K562 (cell line): ENCODE data around the gene PPIP5K2. TPM values are rescaled to one million over a fixed set of nuclear protein-coding genes. Genes with fewer than 3 reads are reported as not detected.

Source experiments
- ATAC-seq: fragments of 200-7000 bp; cut with Tn5 transposase; 3 replicates; pipeline ENCODE4 v1.9.1; 2020; ENCODE audit warnings: moderate library complexity
- BruUV-seq: library from RNA; stranded (reverse); fragments of 400-500 nt; replicated peaks from 2 replicates; lab custom pipeline; 2021; lab: Mats Ljungman, UMichigan
- CTCF ChIA-PET: fragments of 300-600 bp; formaldehyde crosslinking; extraction: SDS; loops from one replicate; lab custom pipeline; 2021; ENCODE audit warnings: low intra/inter-chr PET ratio; lab: Yijun Ruan, JAX
- POLR2A ChIA-PET: fragments of 300-600, 350-650 bp; sonication (Branson Sonifier 250); formaldehyde crosslinking; extraction: SDS; loops from one replicate; lab custom pipeline; 2021; ENCODE audit warnings: antibody characterized with exemption, inconsistent platforms; lab: Yijun Ruan, JAX
- DNase-seq, 4 experiments: peaks; one replicate each; pipeline versions ENCODE4 v3.0.0 to v3.0.0-alpha.2; 2011 to 2018; ENCODE audit warnings: low spot score in 3 of 4, mixed read lengths in 3 of 4; ENCODE audit errors: extremely low read depth in 1 of 4
- FAIRE-seq: peaks from 2 replicates; lab custom pipeline; 2011; peaks lifted over from hg19 to GRCh38; lab: Jason Lieb, UNC
- H2AFZ ChIP-seq: 2 replicates; pipeline ENCODE4 v1.6.0; 2011; ENCODE audit warnings: low read depth, low read length, control low read depth, inconsistent platforms
- H3K27ac ChIP-seq: fragments of 200-600 bp; 3 replicates; pipeline ENCODE4 v1.8.0; 2011; ENCODE audit warnings: low read depth, mild to moderate bottlenecking, control low read depth, inconsistent platforms, low read length, moderate library complexity, mixed read lengths; ENCODE audit errors: extremely low read depth
- H3K27me3 ChIP-seq, 2 experiments: fragments of 300-600 bp in 1 of 2; 2 replicates in 1 of 2; 3 replicates in 1 of 2; pipeline versions ENCODE4 v1.6.0 to v1.8.0; 2011; ENCODE audit warnings: inconsistent platforms in 2 of 2, low read length in 2 of 2, mild to moderate bottlenecking in 1 of 2, mixed read lengths in 1 of 2, moderate library complexity in 1 of 2; ENCODE audit not compliant: control insufficient read depth in 2 of 2, insufficient read depth in 2 of 2
- H3K36me3 ChIP-seq: fragments of 300-600 bp; 3 replicates; pipeline ENCODE4 v1.8.0; 2011; ENCODE audit warnings: mild to moderate bottlenecking, low read length, inconsistent platforms; ENCODE audit not compliant: control insufficient read depth, insufficient read depth
- H3K4me1 ChIP-seq, 2 experiments: fragments of 200-600 bp in 1 of 2; replicated peaks in 1 of 2; 2 replicates in 1 of 2; 3 replicates in 1 of 2; pipeline versions ENCODE4 v1.5.1 to v1.8.0; 2011; ENCODE audit warnings: inconsistent platforms in 2 of 2, low read length in 2 of 2, mild to moderate bottlenecking in 1 of 2, mixed read lengths in 1 of 2, moderate library complexity in 1 of 2; ENCODE audit not compliant: control insufficient read depth in 2 of 2, insufficient read depth in 2 of 2
- H3K4me2 ChIP-seq: 2 replicates; pipeline ENCODE4 v1.6.1; 2011; ENCODE audit warnings: low read length, control low read depth, inconsistent platforms, mixed read lengths; ENCODE audit not compliant: insufficient read depth
- H3K4me3 ChIP-seq: fragments of 200-600 bp; sonication (generic), shearing (Covaris generic); 2 replicates; pipeline ENCODE4 v1.5.1; 2016; ENCODE audit warnings: control low read depth, inconsistent platforms
- H3K79me2 ChIP-seq: fragments of 200-600 bp; 3 replicates; pipeline ENCODE4 v1.8.0; 2011; ENCODE audit warnings: low read length, inconsistent platforms; ENCODE audit not compliant: control insufficient read depth, insufficient read depth
- H3K9ac ChIP-seq, 2 experiments: 2 replicates each; pipeline versions ENCODE4 v1.6.0 to v1.6.1; 2011; ENCODE audit warnings: low read depth in 2 of 2, low read length in 2 of 2, control low read depth in 1 of 2, inconsistent platforms in 1 of 2, mild to moderate bottlenecking in 1 of 2, mixed read lengths in 1 of 2; ENCODE audit not compliant: insufficient read depth in 1 of 2
- H3K9me1 ChIP-seq: one replicate; pipeline ENCODE4 v1.6.0; 2011; ENCODE audit warnings: inconsistent platforms, mild to moderate bottlenecking, low read length, moderate library complexity; ENCODE audit not compliant: control insufficient read depth, insufficient read depth
- H3K9me3 ChIP-seq: replicated peaks from 2 replicates; pipeline ENCODE4 v1.5.1; 2011; ENCODE audit warnings: low read depth, low read length, inconsistent platforms; ENCODE audit not compliant: control insufficient read depth, insufficient read depth
- H4K20me1 ChIP-seq: replicated peaks from 2 replicates; pipeline ENCODE4 v1.6.1; 2011; ENCODE audit warnings: low read length, inconsistent platforms, mixed read lengths; ENCODE audit not compliant: control insufficient read depth, insufficient read depth
- ARID2 ChIP-seq: fragments of 450-650 bp; IDR thresholded peaks from 2 replicates; pipeline ENCODE4 v1.6.1; 2017; ENCODE audit warnings: antibody characterized with exemption, mild to moderate bottlenecking
- ATF7 ChIP-seq: fragments of 450-650 bp; IDR thresholded peaks from 2 replicates; pipeline ENCODE4 v1.7.1; 2014; ENCODE audit warnings: mild to moderate bottlenecking, moderate library complexity
- E2F6 ChIP-seq, 2 experiments: IDR thresholded peaks; 2 replicates each; pipeline ENCODE4 v1.6.1; 2011; ENCODE audit warnings: borderline replicate concordance in 1 of 2, control low read depth in 1 of 2, low read depth in 1 of 2, low read length in 1 of 2, mild to moderate bottlenecking in 1 of 2, mixed read lengths in 1 of 2, moderate library complexity in 1 of 2; ENCODE audit not compliant: insufficient read depth in 1 of 2, insufficient read length in 1 of 2, poor library complexity in 1 of 2, severe bottlenecking in 1 of 2; ENCODE audit errors: extremely low read depth in 1 of 2
- KHSRP ChIP-seq: fragments of 450-650 bp; IDR thresholded peaks from 2 replicates; pipeline ENCODE4 v1.6.1; 2017
- LARP7 ChIP-seq: fragments of 450-650 bp; IDR thresholded peaks from 2 replicates; pipeline ENCODE4 v1.6.1; 2016
- MAFG ChIP-seq: fragments of 450-650 bp; conservative IDR thresholded peaks from 2 replicates; pipeline ENCODE4 v1.6.1; 2016; ENCODE audit warnings: missing genetic modification characterization, missing compliant biosample characterization
- MED1 ChIP-seq: sonication (generic); formaldehyde crosslinking; IDR thresholded peaks from 2 replicates; pipeline ENCODE4 v1.8.1; 2023; ENCODE audit warnings: missing genetic modification reagents, borderline replicate concordance
- POLR2AphosphoS5 ChIP-seq: IDR thresholded peaks from 2 replicates; pipeline ENCODE4 v1.6.1; 2011; ENCODE audit warnings: mild to moderate bottlenecking, low read depth, low read length, moderate library complexity; ENCODE audit not compliant: control insufficient read depth, insufficient read depth
- POLR2G ChIP-seq: fragments of 200-400 bp; formaldehyde crosslinking; IDR thresholded peaks from 2 replicates; pipeline ENCODE4 v1.6.1; 2017; ENCODE audit warnings: low read depth, mild to moderate bottlenecking, antibody characterized with exemption, low read length, moderate library complexity
- RBFOX2 ChIP-seq: fragments of 200-400 bp; formaldehyde crosslinking; IDR thresholded peaks from 2 replicates; pipeline ENCODE4 v1.6.1; 2017; ENCODE audit warnings: low read depth, mild to moderate bottlenecking, low read length, moderate library complexity
- SAFB ChIP-seq: fragments of 200-400 bp; formaldehyde crosslinking; IDR thresholded peaks from 2 replicates; pipeline ENCODE4 v1.6.1; 2017; ENCODE audit warnings: low read depth, low read length, borderline replicate concordance
- SREBF1 ChIP-seq: fragments of 150-350 bp; IDR thresholded peaks from 2 replicates; pipeline ENCODE4 v1.6.1; 2014; ENCODE audit warnings: antibody characterized with exemption, low read depth, low read length, borderline replicate concordance
- TCF7L2 ChIP-seq: fragments of 150-350 bp; IDR thresholded peaks from 2 replicates; pipeline ENCODE4 v1.6.1; 2016; ENCODE audit warnings: low read depth, mild to moderate bottlenecking, low read length, moderate library complexity
- TEAD2 ChIP-seq: fragments of 450-650 bp; IDR thresholded peaks from 2 replicates; pipeline ENCODE4 v1.6.1; 2016; ENCODE audit warnings: missing genetic modification characterization, control low read depth, missing compliant biosample characterization
- ZNF639 ChIP-seq, 2 experiments: fragments of 200-800 bp in 1 of 2; sonication (Bioruptor generic) in 1 of 2; sonication (generic) in 1 of 2; formaldehyde crosslinking in 1 of 2; IDR thresholded peaks in 1 of 2; conservative IDR thresholded peaks in 1 of 2; 2 replicates each; pipeline versions ENCODE4 v1.5.0 to v1.6.1; 2016 to 2020; ENCODE audit warnings: missing compliant biosample characterization in 1 of 2, missing genetic modification characterization in 1 of 2, missing genetic modification reagents in 1 of 2
- ZNF79 ChIP-seq: fragments of 250-450 bp; sonication (Bioruptor Pico); IDR thresholded peaks from 2 replicates; pipeline ENCODE4 v1.4.0; 2020; ENCODE audit warnings: low read depth, mild to moderate bottlenecking, moderate library complexity
- WGBS: fragments of 100-300 bp; shearing (Covaris generic); methylation state at CpG from one replicate; pipeline ENCODE4 v1.1.6; 2016; ENCODE audit warnings: low coverage, mixed read lengths; ENCODE audit not compliant: insufficient coverage; ENCODE audit errors: missing lambda C conversion rate; 5-methylcytosine and 5-hydroxymethylcytosine counted together
- in situ Hi-C: fragments of 300-500 bp; cut with MboI; formaldehyde crosslinking; loops from 4 replicates; pipeline ENCODE4 v1.15.0; 2018; ENCODE audit warnings: inconsistent platforms, mixed read lengths
- intact Hi-C: fragments of 100-400 bp; cut with micrococcal nuclease; formaldehyde crosslinking; loops from 2 replicates; pipeline ENCODE4 v1.14.2; 2022
- polyA plus RNA-seq, 8 experiments: library from polyadenylated mRNA; depleted of rRNA in 4 of 8; stranded (reverse) in 5 of 8; unstranded in 3 of 8; fragments of >200 nt; fragmentation: Nextera tagmentation in 2 of 8; fragmentation: Illumina TruSeq in 1 of 8; extraction: Ambion mirVana in 2 of 8; extraction: Trizol in 1 of 8; gene quantifications; 2 replicates each; pipeline versions ENCODE4 v1.2.1 to v1.2.3, GENCODE V29; 2011 to 2014; ENCODE audit warnings: inconsistent platforms in 1 of 8, missing spikeins in 1 of 8
- total RNA-seq, 7 experiments: library from RNA; depleted of rRNA in 6 of 7; stranded (reverse); fragments of >200 nt in 6 of 7; fragmentation: Illumina TruSeq in 2 of 7; extraction: Trizol in 2 of 7; gene quantifications; 2 replicates each; pipeline versions ENCODE4 v1.2.1 to v1.2.3, GENCODE V29; 2011 to 2021; ENCODE audit warnings: low replicate concordance in 1 of 7

The PPIP5K2 gene
- total and polyA plus RNA-seq, 9 of the 15 experiments (the other 6 are each of a cell fraction or from before 2014, with no cell fraction given): 39.4 to 150 (median 99.1) TPM

GRCh38 chr5:103211576-103212561 is 91.8 kb downstream of the PPIP5K2 start (continued):
- TF ChIP-seq SREBF1 (no peak), SAFB (no peak), ARID2 (no peak), LARP7 (no peak)

GRCh38 chr5:103216137-103216536 is 96.0 kb downstream of the PPIP5K2 start:
- Histone ChIP-seq H2AFZ (no peak overlapping the region), H3K27ac (no peak overlapping the region), H3K4me2 (no peak overlapping the region), H3K79me2 (no peaks in the 10 kb centered on the region), H3K9ac (no peak overlapping the region), H3K27me3 (no peaks in the 10 kb centered on the region), H3K9me1 (no peaks in the 10 kb centered on the region), H3K4me3 (no peak overlapping the region), H4K20me1 (no peaks in the 10 kb centered on the region), H3K36me3 (no peaks in the 10 kb centered on the region), H3K9me3 (no peaks in the 10 kb centered on the region), H3K4me1 (no peaks in the 10 kb centered on the region)
- ChIA-PET POLR2A (interaction anchor here (1.2 kb wide), 1 partner anchor 44 kb away, joined by 3 read pairs; no protein-coding TSS in a partner anchor), CTCF (no interaction called here)
- DNase-seq (peak in 1 of 4 experiments; percentile 11), ATAC-seq (peak; percentile 43; the same call in 2 of the 3 replicates), FAIRE-seq (no peak)
- intact Hi-C loops: no loop called here
- TF ChIP-seq ATF7: no peak
- no peak for TF ChIP-seq POLR2AphosphoS5
- TF ChIP-seq KHSRP: no peak
- TF ChIP-seq POLR2G: no peak
- no peak for TF ChIP-seq ZNF639 (CRISPR knock-in tag; conservative IDR thresholded peaks at IDR 0.05 in 1 of 2, IDR thresholded peaks at IDR 0.05 in 1 of 2)
- TF ChIP-seq MAFG: no peak
- TF ChIP-seq E2F6 (IDR thresholded peaks at IDR 0.05; ENCODE audit: borderline replicate concordance in 1 of 2, extremely low read depth in 1 of 2, insufficient read depth in 1 of 2, insufficient read length in 1 of 2, low read depth in 1 of 2, low read length in 1 of 2, poor library complexity in 1 of 2, severe bottlenecking in 1 of 2): no peak
- TF ChIP-seq MED1 (CRISPR knock-in tag): no peak
- TF ChIP-seq TCF7L2: no peak
- no peak for TF ChIP-seq TEAD2 (tag)
- no peak for TF ChIP-seq ZNF79 (CRISPR knock-in tag)
- no peak for TF ChIP-seq RBFOX2
- WGBS: 0% methylated on average over 2 of the region's 2 CpGs
- BruUV-seq: no TSS peak
- in situ Hi-C loops: no loop called here
